HCT116 (cell line): ENCODE results near the gene PSME4. TPM values are rescaled to one million over a fixed set of nuclear protein-coding genes. Genes with fewer than 3 reads are reported as not detected.

Source experiments
- ATAC-seq: fragments of 200-7000 bp; cut with Tn5 transposase; 2 replicates; pipeline ENCODE4 v1.9.1; 2020; ENCODE audit warnings: mild to moderate bottlenecking, moderate library complexity
- BruUV-seq: library from RNA; stranded (reverse); fragments of 400-500 nt; replicated peaks from 2 replicates; lab custom pipeline; 2021; lab: Mats Ljungman, UMichigan
- CTCF ChIA-PET: fragments of 300-600 bp; sonication (Branson Sonifier 250); formaldehyde crosslinking; loops from one replicate; lab custom pipeline; 2021; ENCODE audit warnings: antibody characterized with exemption; lab: Charles Lee
- POLR2A ChIA-PET: fragments of 300-600, 350-600 bp; sonication (Branson Sonifier 250); formaldehyde crosslinking; loops from one replicate; lab custom pipeline; 2021; ENCODE audit warnings: antibody characterized with exemption; lab: Charles Lee
- RAD21 ChIA-PET, 2 experiments: fragments of 300-600 bp; sonication (Branson Sonifier 250); formaldehyde crosslinking; loops; one replicate each; lab custom pipeline; 2023; ENCODE audit warnings: low total read pairs in 2 of 2; ENCODE audit not compliant: uncharacterized antibody in 2 of 2, unreplicated experiment in 2 of 2, low non-redundant PET in 1 of 2; lab: Charles Lee
- DNase-seq: peaks from one replicate; pipeline ENCODE4 v3.0.0-alpha.2; 2010; ENCODE audit warnings: low read depth, low spot score
- H2AFZ ChIP-seq: fragments of 200-600 bp; shearing (Covaris generic), sonication (generic); 2 replicates; pipeline ENCODE4 v1.6.1; 2017; ENCODE audit warnings: low read depth, mixed run types, mixed read lengths, antibody characterized with exemption, low read length; ENCODE audit not compliant: poor library complexity, severe bottlenecking
- H3K27ac ChIP-seq: 2 replicates; pipeline ENCODE4 v1.5.1; 2012; ENCODE audit warnings: low read depth, low read length
- H3K27me3 ChIP-seq: fragments of 200-600 bp; sonication (generic); 2 replicates; pipeline ENCODE4 v1.6.1; 2016; ENCODE audit warnings: mixed run types, low read length, mixed read lengths; ENCODE audit not compliant: insufficient read depth
- H3K36me3 ChIP-seq, 2 experiments: fragments of 200-500 bp in 1 of 2; fragments of 200-600 bp in 1 of 2; sonication (Bioruptor generic) in 1 of 2; sonication (generic) in 1 of 2; 2 replicates each; pipeline versions ENCODE4 v1.5.1 to v1.6.1; 2014 to 2016; ENCODE audit warnings: low read length in 2 of 2, inconsistent platforms in 1 of 2, mixed read lengths in 1 of 2, mixed run types in 1 of 2; ENCODE audit not compliant: insufficient read depth in 2 of 2, control insufficient read depth in 1 of 2
- H3K4me1 ChIP-seq, 2 experiments: fragments of 200-600 bp in 1 of 2; sonication (generic) in 1 of 2; 2 replicates each; pipeline versions ENCODE4 v1.5.1 to v1.6.1; 2012 to 2017; ENCODE audit warnings: low read length in 2 of 2, inconsistent platforms in 1 of 2, mild to moderate bottlenecking in 1 of 2, mixed read lengths in 1 of 2, mixed run types in 1 of 2, moderate library complexity in 1 of 2; ENCODE audit not compliant: insufficient read depth in 2 of 2, control insufficient read depth in 1 of 2
- H3K4me2 ChIP-seq: fragments of 200-600 bp; sonication (generic); 2 replicates; pipeline ENCODE4 v1.6.1; 2017; ENCODE audit warnings: mixed run types, low read length, mixed read lengths
- H3K4me3 ChIP-seq, 2 experiments: fragments of 200-600 bp in 1 of 2; sonication (generic) in 1 of 2; replicated peaks in 1 of 2; 2 replicates each; pipeline ENCODE4 v1.5.1; 2011 to 2016; ENCODE audit warnings: low read length in 2 of 2, control low read depth in 1 of 2, low read depth in 1 of 2, mild to moderate bottlenecking in 1 of 2, mixed read lengths in 1 of 2, mixed run types in 1 of 2
- H3K79me2 ChIP-seq: fragments of 200-600 bp; sonication (generic); 2 replicates; pipeline ENCODE4 v1.6.1; 2017; ENCODE audit warnings: mild to moderate bottlenecking, mixed run types, low read length, moderate library complexity, mixed read lengths; ENCODE audit not compliant: insufficient read depth
- H3K9ac ChIP-seq: fragments of 200-600 bp; sonication (generic); 2 replicates; pipeline ENCODE4 v1.6.1; 2016; ENCODE audit warnings: low read length, mixed read lengths
- H3K9me2 ChIP-seq: fragments of 200-600 bp; sonication (generic), shearing (Covaris generic); 2 replicates; pipeline ENCODE4 v1.6.1; 2017; ENCODE audit warnings: mixed run types, mild to moderate bottlenecking, moderate library complexity; ENCODE audit not compliant: insufficient read depth
- H3K9me3 ChIP-seq, 2 experiments: fragments of 200-500 bp in 1 of 2; fragments of 200-600 bp in 1 of 2; sonication (Bioruptor generic) in 1 of 2; sonication (generic) in 1 of 2; 2 replicates each; pipeline ENCODE4 v1.6.1; 2014 to 2017; ENCODE audit warnings: low read length in 2 of 2, mixed read lengths in 2 of 2, inconsistent platforms in 1 of 2, low read depth in 1 of 2, mild to moderate bottlenecking in 1 of 2, mixed run types in 1 of 2, moderate library complexity in 1 of 2; ENCODE audit not compliant: control insufficient read depth in 1 of 2, insufficient read depth in 1 of 2
- H4K20me1 ChIP-seq: fragments of 200-600 bp; sonication (generic), shearing (Covaris generic); 2 replicates; pipeline ENCODE4 v1.6.1; 2017; ENCODE audit warnings: mixed run types, mild to moderate bottlenecking, moderate library complexity; ENCODE audit not compliant: insufficient read depth
- ATF3 ChIP-seq: IDR thresholded peaks from 2 replicates; pipeline ENCODE4 v1.6.1; 2012
- CBX3 ChIP-seq: IDR thresholded peaks from 2 replicates; pipeline ENCODE4 v1.6.1; 2012; ENCODE audit warnings: low read depth
- CEBPB ChIP-seq: IDR thresholded peaks from 2 replicates; pipeline ENCODE4 v1.6.1; 2012; ENCODE audit warnings: low read depth
- EGR1 ChIP-seq: IDR thresholded peaks from 2 replicates; pipeline ENCODE4 v1.6.1; 2012; ENCODE audit warnings: low read depth
- ELF1 ChIP-seq: IDR thresholded peaks from 2 replicates; pipeline ENCODE4 v1.6.1; 2012; ENCODE audit warnings: low read depth, borderline replicate concordance
- EZH2 ChIP-seq: fragments of 200-600 bp; sonication (generic); IDR thresholded peaks from 2 replicates; pipeline ENCODE4 v1.6.1; 2017; ENCODE audit warnings: antibody characterized with exemption, mixed run types
- EZH2phosphoT487 ChIP-seq: fragments of 200-600 bp; IDR thresholded peaks from 2 replicates; pipeline ENCODE4 v1.6.1; 2018; ENCODE audit warnings: antibody characterized with exemption, borderline replicate concordance
- FOSL1 ChIP-seq: IDR thresholded peaks from 2 replicates; pipeline ENCODE4 v1.6.1; 2012; ENCODE audit warnings: low read depth
- MAX ChIP-seq: IDR thresholded peaks from 2 replicates; pipeline ENCODE4 v1.6.1; 2012
- POLR2A ChIP-seq: IDR thresholded peaks from 2 replicates; pipeline ENCODE4 v1.7.0; 2011; ENCODE audit warnings: borderline replicate concordance; ENCODE audit not compliant: insufficient read depth, insufficient read length; ENCODE audit errors: extremely low read depth
- RAD21 ChIP-seq: IDR thresholded peaks from 2 replicates; pipeline ENCODE4 v1.6.1; 2012; ENCODE audit warnings: low read depth, mild to moderate bottlenecking
- SP1 ChIP-seq: IDR thresholded peaks from 2 replicates; pipeline ENCODE4 v1.6.1; 2012; ENCODE audit warnings: low read depth
- SRF ChIP-seq: IDR thresholded peaks from 2 replicates; pipeline ENCODE4 v1.6.1; 2012; ENCODE audit warnings: low read depth
- YY1 ChIP-seq: IDR thresholded peaks from 2 replicates; pipeline ENCODE4 v1.6.1; 2011; ENCODE audit warnings: low read length, low read depth, moderate library complexity, mild to moderate bottlenecking; ENCODE audit not compliant: insufficient replicate concordance; ENCODE audit errors: extremely low read depth
- ZBTB33 ChIP-seq: IDR thresholded peaks from 2 replicates; pipeline ENCODE4 v1.6.1; 2011; ENCODE audit warnings: mild to moderate bottlenecking, low read length, moderate library complexity; ENCODE audit not compliant: insufficient replicate concordance; ENCODE audit errors: extremely low read depth
- ZFX ChIP-seq: fragments of 450-650 bp; IDR thresholded peaks from 2 replicates; pipeline ENCODE4 v1.6.1; 2017
- intact Hi-C: fragments of 100-400 bp; cut with micrococcal nuclease; formaldehyde crosslinking; loops from 2 replicates; pipeline ENCODE4 v1.10.0; 2022
- total RNA-seq: library from RNA; stranded (reverse); gene quantifications from one replicate; pipeline ENCODE4 v1.2.1, GENCODE V29; 2021; ENCODE audit not compliant: unreplicated experiment

The PSME4 gene
- total RNA-seq, 1 experiment from 2014 or later: 53.2 TPM

GRCh38 chr2:53938904-53939303, 31.9 kb downstream of the PSME4 start:
- CTCF ChIA-PET: no interaction called here
- ATAC-seq (no peak), DNase-seq (no peak)
- Histone ChIP-seq H3K9me2 (no peaks in the 10 kb centered on the region), H3K9me3 (no peaks in the 10 kb centered on the region), H3K79me2 (peaks cover 21% of the 10 kb centered on the region), H3K36me3 (peaks cover 4 to 16% of the 10 kb centered on the region in 2 experiments; a peak in 2 of 4 replicates), H3K4me2 (no peak overlapping the region), H4K20me1 (no peaks in the 10 kb centered on the region; the same call in 1 of the 2 replicates), H3K27ac (no peak overlapping the region), H3K4me3 (no peak overlapping the region), H3K9ac (no peak overlapping the region), H3K27me3 (no peaks in the 10 kb centered on the region), H2AFZ (no peak overlapping the region), H3K4me1 (no peaks in the 10 kb centered on the region)
- TF ChIP-seq ZFX: no peak
- no peak for TF ChIP-seq EZH2
- TF ChIP-seq EGR1: no peak
- no peak for TF ChIP-seq SRF
- no peak for TF ChIP-seq RAD21
- no peak for TF ChIP-seq EZH2phosphoT487
- TF ChIP-seq ATF3: no peak
- BruUV-seq: no TSS peak
- RAD21 ChIA-PET: no interaction called here
- POLR2A ChIA-PET: no interaction called here
- intact Hi-C loops: no loop called here

GRCh38 chr2:53933329-53933728, 37.5 kb downstream of the PSME4 start:
- TF ChIP-seq ZBTB33 (no peak), POLR2A (no peak), EZH2phosphoT487 (no peak), SP1 (no peak), YY1 (no peak), CEBPB (no peak), SRF (no peak), ELF1 (no peak), RAD21 (no peak), CBX3 (no peak), MAX (no peak), EGR1 (no peak), FOSL1 (no peak)
- no peak overlapping the region for H3K9ac ChIP-seq
- BruUV-seq: no TSS peak
- ATAC-seq (no peak), DNase-seq (no peak)
- RAD21 ChIA-PET: no interaction called here
- no peaks in the 10 kb centered on the region for H3K4me1 ChIP-seq
- H3K9me3 ChIP-seq: no peaks in the 10 kb centered on the region
- intact Hi-C loops: no loop called here
- no peaks in the 10 kb centered on the region for H4K20me1 ChIP-seq
- CTCF ChIA-PET: no interaction called here
- no peak overlapping the region for H3K4me3 ChIP-seq
- no peak overlapping the region for H3K27ac ChIP-seq
- H3K9me2 ChIP-seq: no peaks in the 10 kb centered on the region
- no peak overlapping the region for H3K4me2 ChIP-seq
- POLR2A ChIA-PET: no interaction called here
- no peak overlapping the region for H2AFZ ChIP-seq
- H3K27me3 ChIP-seq: no peaks in the 10 kb centered on the region
- peaks cover 11 to 39% of the 10 kb centered on the region in 2 experiments; a peak in 2 of 4 replicates for H3K36me3 ChIP-seq
- H3K79me2 ChIP-seq: no peaks in the 10 kb centered on the region
